Immature natural killer cell (primary cell): Measurements from ENCODE around the gene HLA-DOB. TPM values are rescaled to one million over a fixed set of nuclear protein-coding genes. Genes with fewer than 3 reads are reported as not detected.
A peak's percentile ranks its signal among the peaks of the same experiment; 100 is the strongest.
"Not testable (repeated sequence)": the region's sequence is repeated elsewhere in the genome, so short reads cannot be mapped to it uniquely, and the experiment has no call there.

Experiments
- DNase-seq, 3 donors: peaks; one replicate each; pipeline ENCODE4 v3.0.0; 2022; ENCODE audit warnings: mixed read lengths in 1 of 3
- H3K27ac Mint-ChIP-seq, 6 donors: one replicate each; pipeline ENCODE4 v1.8.0; 2020; ENCODE audit warnings: mixed read lengths in 6 of 6, mild to moderate bottlenecking in 5 of 6, inconsistent platforms in 4 of 6, moderate library complexity in 3 of 6
- H3K27me3 Mint-ChIP-seq, 3 donors: one replicate each; pipeline ENCODE4 v1.8.0; 2020 to 2021; ENCODE audit warnings: low read depth in 3 of 3, mild to moderate bottlenecking in 3 of 3, mixed read lengths in 3 of 3, moderate library complexity in 3 of 3, inconsistent platforms in 1 of 3
- H3K36me3 Mint-ChIP-seq, 3 donors: one replicate each; pipeline ENCODE4 v1.8.0; 2020; ENCODE audit warnings: mixed read lengths in 3 of 3, inconsistent platforms in 2 of 3, mild to moderate bottlenecking in 2 of 3
- H3K4me1 Mint-ChIP-seq, 2 donors: one replicate each; pipeline ENCODE4 v1.8.0; 2020; ENCODE audit warnings: inconsistent platforms in 2 of 2, mild to moderate bottlenecking in 2 of 2, mixed read lengths in 2 of 2, moderate library complexity in 1 of 2
- H3K4me3 Mint-ChIP-seq, 5 donors: one replicate each; pipeline ENCODE4 v1.8.0; 2020; ENCODE audit warnings: mild to moderate bottlenecking in 5 of 5, mixed read lengths in 5 of 5, inconsistent platforms in 3 of 5, moderate library complexity in 3 of 5
- H3K9me3 Mint-ChIP-seq, 6 donors: one replicate each; pipeline ENCODE4 v1.8.0; 2020; ENCODE audit warnings: mild to moderate bottlenecking in 6 of 6, mixed read lengths in 6 of 6, inconsistent platforms in 4 of 6, moderate library complexity in 3 of 6
- polyA plus RNA-seq, 3 donors: library from polyadenylated mRNA; unstranded; fragments of 300-500 nt; fragmentation: Illumina TruSeq; gene quantifications; one replicate each; pipeline ENCODE4 v1.2.3, GENCODE V29; 2021

The HLA-DOB gene
- polyA plus RNA-seq, 3 donors from 2014 or later: 0.45 to 6.6 (median 4.8) TPM

- H3K36me3 Mint-ChIP-seq: no peaks in the 10 kb centered on the region
These were observed 23.8 kb downstream of the HLA-DOB start for GRCh38 chr6:32792901-32793435.

DNA sequence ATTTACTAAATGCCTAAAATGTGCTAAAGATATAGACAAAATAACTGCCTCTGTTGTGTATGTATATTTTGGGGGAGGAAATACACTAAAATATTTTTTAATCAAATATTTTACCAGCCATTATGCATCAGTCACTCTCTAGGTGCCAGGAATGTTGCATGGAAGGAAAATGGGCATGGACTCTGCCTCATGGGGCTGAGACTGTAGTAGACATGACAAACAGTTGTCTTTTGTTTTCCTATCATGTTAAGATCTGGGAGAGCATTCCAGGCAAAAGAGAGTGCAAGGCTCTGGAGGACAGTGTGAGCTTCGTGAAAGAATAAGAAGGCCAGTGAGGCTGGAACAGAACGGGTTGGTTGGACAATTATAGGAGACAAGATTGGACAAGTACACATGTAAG is 26.5 kb downstream of the HLA-DOB start:
- Mint-ChIP-seq H3K36me3 (no peaks in the 10 kb centered on the region), H3K9me3 (no peaks in the 10 kb centered on the region), H3K27me3 (peaks cover 2 to 34% (median 14%) of the 10 kb centered on the region in 3 donors), H3K4me1 (no peaks in the 10 kb centered on the region), H3K27ac (no peak overlapping the region), H3K4me3 (no peak overlapping the region)
- no peak for DNase-seq

More at GRCh38 chr6:32792901-32793435, 23.8 kb downstream of the HLA-DOB start:
- H3K27me3 Mint-ChIP-seq: peaks cover 2 to 29% (median 25%) of the 10 kb centered on the region in 3 donors
- no peak overlapping the region for H3K27ac Mint-ChIP-seq
- H3K4me1 Mint-ChIP-seq: peaks cover 10 to 11% of the 10 kb centered on the region in 2 donors
- no peaks in the 10 kb centered on the region for H3K9me3 Mint-ChIP-seq
- no peak for DNase-seq
- no peak overlapping the region for H3K4me3 Mint-ChIP-seq

DNA sequence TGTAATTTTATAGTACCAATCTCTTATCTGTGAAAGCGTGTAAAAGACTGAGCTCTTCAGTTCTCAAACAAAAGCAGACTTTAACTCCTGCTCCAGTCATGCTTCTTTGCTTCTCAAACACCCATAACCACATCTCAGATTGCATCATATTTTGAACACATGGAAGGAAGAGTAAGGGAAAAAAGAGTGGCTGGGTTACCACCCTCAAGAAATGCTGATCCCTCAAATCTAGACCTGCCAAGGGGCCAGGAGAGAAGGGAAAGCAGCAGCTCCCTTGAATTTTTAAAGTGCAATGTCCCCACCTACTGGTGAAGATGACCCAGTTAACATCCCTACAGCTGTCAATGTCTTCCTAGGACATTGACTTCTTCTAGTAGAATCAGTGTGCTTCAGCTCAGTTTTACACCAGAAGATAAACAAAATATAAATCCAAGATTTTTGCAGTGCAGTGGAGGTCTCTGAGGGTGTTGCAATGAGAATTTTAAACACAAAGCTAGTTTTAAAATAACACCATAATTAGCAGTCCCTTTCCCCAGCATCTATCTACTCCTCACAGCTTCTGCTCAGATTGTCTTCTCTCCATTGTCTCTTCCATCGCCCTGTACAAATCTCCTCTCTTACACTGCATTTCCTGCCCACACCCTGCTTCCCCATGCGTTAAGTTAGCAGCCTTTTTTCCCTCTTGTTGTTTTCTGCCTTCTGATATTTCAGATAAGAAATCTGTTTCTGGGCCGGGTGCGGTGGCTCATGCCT is 30.8 kb downstream of the HLA-DOB start:
- Mint-ChIP-seq H3K4me1 (no peaks in the 10 kb centered on the region), H3K4me3 (no peak overlapping the region), H3K36me3 (peaks cover 0 to 5% (median 0%) of the 10 kb centered on the region in 3 donors), H3K27me3 (peaks cover 3 to 18% (median 4%) of the 10 kb centered on the region in 3 donors), H3K9me3 (peaks cover 0 to 7% (median 0%) of the 10 kb centered on the region in 6 donors), H3K27ac (no peak overlapping the region)
- peak; percentile 28 to 48 (median 33) for DNase-seq

- peaks cover under 1 to 13% (median 9%) of the 10 kb centered on the region in 3 donors for H3K27me3 Mint-ChIP-seq
- not testable (repeated sequence) for H3K4me3 Mint-ChIP-seq, H3K9me3 Mint-ChIP-seq
These were observed 33.9 kb downstream of the HLA-DOB start for GRCh38 chr6:32782923-32783322.

GRCh38 chr6:32779036-32779435 is 37.8 kb downstream of the HLA-DOB start:
- peaks cover 0 to 5% (median 0%) of the 10 kb centered on the region in 3 donors for H3K36me3 Mint-ChIP-seq
- no peak overlapping the region for H3K27ac Mint-ChIP-seq
- no peaks in the 10 kb centered on the region for H3K4me1 Mint-ChIP-seq
- DNase-seq: no peak
- H3K27me3 Mint-ChIP-seq: peaks cover 3 to 9% (median 4%) of the 10 kb centered on the region in 3 donors
- peaks cover 0 to 7% (median 0%) of the 10 kb centered on the region in 6 donors for H3K9me3 Mint-ChIP-seq
- H3K4me3 Mint-ChIP-seq: no peak overlapping the region

More at GRCh38 chr6:32782923-32783322, 33.9 kb downstream of the HLA-DOB start:
- H3K36me3 Mint-ChIP-seq, H3K4me1 Mint-ChIP-seq, H3K27ac Mint-ChIP-seq, DNase-seq: not testable (repeated sequence)

DNA sequence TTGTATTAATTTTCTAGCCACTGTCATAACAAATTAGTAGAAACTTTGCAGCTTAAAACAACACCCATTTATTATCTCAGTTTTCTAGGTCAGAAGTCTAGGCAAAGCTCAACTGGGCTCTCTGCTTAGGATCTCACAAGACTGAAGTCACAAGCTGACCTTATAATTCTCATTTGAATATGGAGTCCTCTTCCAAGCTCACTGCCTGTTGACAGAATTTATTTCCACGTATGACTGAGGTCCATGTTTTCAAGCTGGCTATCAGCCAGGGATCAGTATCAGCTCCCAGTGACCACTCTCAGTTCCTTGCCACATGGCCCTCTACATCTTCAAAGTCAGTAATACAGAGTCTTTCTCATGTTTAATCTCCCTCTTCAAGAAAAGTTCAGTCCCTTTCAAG is 41.7 kb downstream of the HLA-DOB start:
- H3K9me3 Mint-ChIP-seq: no peaks in the 10 kb centered on the region
- no peaks in the 10 kb centered on the region for H3K36me3 Mint-ChIP-seq
- H3K4me1 Mint-ChIP-seq: peaks cover 0 to 8% of the 10 kb centered on the region in 2 donors
- H3K27me3 Mint-ChIP-seq: peaks cover 8 to 11% (median 11%) of the 10 kb centered on the region in 3 donors
- no peak overlapping the region for H3K4me3 Mint-ChIP-seq
- DNase-seq: no peak
- H3K27ac Mint-ChIP-seq: no peak overlapping the region

DNA sequence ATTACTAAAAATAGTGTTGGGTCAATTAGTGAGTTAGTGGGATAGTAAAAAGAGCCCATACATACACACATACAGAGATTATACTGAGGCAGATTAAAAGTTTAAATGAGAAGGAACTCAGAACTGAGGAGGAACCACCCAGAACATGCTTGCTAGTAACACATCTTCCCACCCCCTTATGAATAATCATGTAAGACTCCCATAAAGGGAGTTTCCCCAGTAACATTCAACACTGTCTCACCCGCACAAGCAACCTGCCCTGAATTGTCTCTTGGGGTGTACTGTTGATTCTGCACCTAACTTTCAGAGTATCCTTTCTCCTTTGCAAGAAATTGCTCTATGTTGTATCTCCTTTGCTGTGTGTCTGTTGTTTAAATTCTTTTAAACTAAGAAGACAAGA is 42.4 kb downstream of the HLA-DOB start:
- no peak for DNase-seq
- Mint-ChIP-seq H3K36me3 (no peaks in the 10 kb centered on the region), H3K4me1 (peaks cover 0 to 8% of the 10 kb centered on the region in 2 donors), H3K27me3 (peaks cover 8 to 14% (median 10%) of the 10 kb centered on the region in 3 donors), H3K4me3 (no peak overlapping the region), H3K27ac (no peak overlapping the region), H3K9me3 (no peaks in the 10 kb centered on the region)

GRCh38 chr6:32772656-32773055 is 44.1 kb downstream of the HLA-DOB start:
- H3K4me3 Mint-ChIP-seq: no peak overlapping the region
- H3K4me1 Mint-ChIP-seq: peaks cover 0 to 8% of the 10 kb centered on the region in 2 donors
- DNase-seq: no peak
- H3K36me3 Mint-ChIP-seq: no peaks in the 10 kb centered on the region
- no peak overlapping the region for H3K27ac Mint-ChIP-seq
- H3K9me3 Mint-ChIP-seq: no peaks in the 10 kb centered on the region
- peaks cover 5 to 15% (median 14%) of the 10 kb centered on the region in 3 donors for H3K27me3 Mint-ChIP-seq

GRCh38 chr6:32764048-32764447 is 52.8 kb downstream of the HLA-DOB start:
- H3K27ac Mint-ChIP-seq: no peak overlapping the region
- no peak overlapping the region for H3K4me3 Mint-ChIP-seq
- no peaks in the 10 kb centered on the region for H3K9me3 Mint-ChIP-seq
- peaks cover 0 to 6% of the 10 kb centered on the region in 2 donors for H3K4me1 Mint-ChIP-seq
- DNase-seq: no peak
- no peaks in the 10 kb centered on the region for H3K36me3 Mint-ChIP-seq
- peaks cover 10 to 24% (median 10%) of the 10 kb centered on the region in 3 donors for H3K27me3 Mint-ChIP-seq

DNA sequence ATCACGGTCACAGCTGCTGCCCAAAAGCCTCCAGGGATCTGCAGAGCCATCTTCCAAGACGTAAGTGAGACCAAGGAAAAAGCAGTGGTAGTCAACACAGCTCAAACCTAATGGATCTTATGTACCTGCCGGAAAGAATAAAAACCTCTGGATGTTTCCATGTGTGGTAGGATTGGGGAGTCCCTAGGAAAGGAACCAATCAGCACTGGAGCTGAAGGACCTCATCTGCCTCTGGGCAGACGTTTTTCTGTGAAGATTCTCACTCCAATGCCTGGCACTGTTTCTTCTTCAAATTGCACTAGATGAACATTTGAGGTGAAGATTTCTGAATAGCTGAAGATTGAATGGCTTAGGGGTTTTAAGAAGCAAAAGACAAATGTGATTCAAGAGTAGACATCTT is 53.4 kb downstream of the HLA-DOB start, which contains the start of gene HLA-DQB2:
HLA-DQB2 (minus strand) TSS at position 112 of the 400 bp plus-strand sequence; CDS start at position 50, 62 bp downstream.
- H3K36me3 Mint-ChIP-seq: no peaks in the 10 kb centered on the region
- no peaks in the 10 kb centered on the region for H3K9me3 Mint-ChIP-seq
- DNase-seq: no peak
- no peak within 1 kb of the TSS for H3K4me3 Mint-ChIP-seq
- peaks cover 0 to 6% of the 10 kb centered on the region in 2 donors for H3K4me1 Mint-ChIP-seq
- no peak within 1 kb of the TSS for H3K27ac Mint-ChIP-seq
- H3K27me3 Mint-ChIP-seq: peaks cover 10 to 24% (median 12%) of the 10 kb centered on the region in 3 donors

Other genes with a start within 250 kb of the HLA-DOB start
- 100 to 1,000 TPM in 2 of 3 donors, 10 to 100 TPM in 1; 45.8 to 435 (median 268) TPM for gene HLA-DRB1, start 227.2 kb downstream of the HLA-DOB start, polyA plus RNA-seq
- 10 to 100 TPM in 2 of 3 donors, 1 to 10 TPM in 1; 1.8 to 53.1 (median 10.3) TPM for gene HLA-DQA1, start 179.6 kb downstream of the HLA-DOB start, polyA plus RNA-seq
- gene HLA-DQB1, start 150.3 kb downstream of the HLA-DOB start, polyA plus RNA-seq: 100 to 1,000 TPM in 1 of 3 donors, 10 to 100 TPM in 1, 1 to 10 TPM in 1; 2.5 to 105 (median 74.9) TPM
- gene HLA-DQA2, start 75.6 kb downstream of the HLA-DOB start, polyA plus RNA-seq: 1 to 10 TPM; 1.5 to 5.9 (median 2.5) TPM
- gene HLA-DQB2, start 53.5 kb downstream of the HLA-DOB start, polyA plus RNA-seq: 1 to 10 TPM; 1.9 to 3.8 (median 2.9) TPM
- gene TAP2, start 21.7 kb upstream of the HLA-DOB start, polyA plus RNA-seq: 10 to 100 TPM; 16.9 to 67.6 (median 30.4) TPM
- 100 to 1,000 TPM; 495 to 696 (median 528) TPM for gene PSMB8, start 27.0 kb upstream of the HLA-DOB start, polyA plus RNA-seq
- 100 to 1,000 TPM; 310 to 465 (median 439) TPM for gene TAP1, start 36.7 kb upstream of the HLA-DOB start, polyA plus RNA-seq
- 1,000 to 10,000 TPM in 1 of 3 donors, 100 to 1,000 TPM in 2; 694 to 1,190 (median 822) TPM for gene PSMB9, start 37.2 kb upstream of the HLA-DOB start, polyA plus RNA-seq
- 100 to 1,000 TPM in 1 of 3 donors, 10 to 100 TPM in 2; 38.3 to 104 (median 89.1) TPM for gene HLA-DMB, start 124.0 kb upstream of the HLA-DOB start, polyA plus RNA-seq
- 10 to 100 TPM; 39.2 to 78.7 (median 69.7) TPM for gene HLA-DMA, start 136.1 kb upstream of the HLA-DOB start, polyA plus RNA-seq
- 100 to 1,000 TPM in 1 of 3 donors, 10 to 100 TPM in 2; 29.8 to 119 (median 31.5) TPM for gene BRD2, start 151.6 kb upstream of the HLA-DOB start, polyA plus RNA-seq
- 1 to 10 TPM in 2 of 3 donors, under 1 TPM in 1; 0.37 to 5.2 (median 2.8) TPM for gene HLA-DOA, start 192.6 kb upstream of the HLA-DOB start, polyA plus RNA-seq